Thyroid gland (tissue), 4 donors: Measurements from ENCODE around the gene ZBTB17.

Experiments
- CTCF ChIP-seq, 6 experiments: fragments of 200-600 bp in 3 of 6; fragments of 450-650 bp in 3 of 6; sonication (generic) in 3 of 6; IDR thresholded peaks; one replicate each; pipeline ENCODE4 v1.5.1; 2016 to 2019; ENCODE audit warnings: antibody characterized with exemption in 6 of 6, mild to moderate bottlenecking in 2 of 6, inconsistent platforms in 1 of 6, moderate library complexity in 1 of 6
- POLR2A ChIP-seq, 2 donors: fragments of 450-650 bp; IDR thresholded peaks; one replicate each; pipeline ENCODE4 v1.6.1; 2017; ENCODE audit warnings: antibody characterized with exemption in 2 of 2, mild to moderate bottlenecking in 2 of 2, moderate library complexity in 1 of 2

DNA sequence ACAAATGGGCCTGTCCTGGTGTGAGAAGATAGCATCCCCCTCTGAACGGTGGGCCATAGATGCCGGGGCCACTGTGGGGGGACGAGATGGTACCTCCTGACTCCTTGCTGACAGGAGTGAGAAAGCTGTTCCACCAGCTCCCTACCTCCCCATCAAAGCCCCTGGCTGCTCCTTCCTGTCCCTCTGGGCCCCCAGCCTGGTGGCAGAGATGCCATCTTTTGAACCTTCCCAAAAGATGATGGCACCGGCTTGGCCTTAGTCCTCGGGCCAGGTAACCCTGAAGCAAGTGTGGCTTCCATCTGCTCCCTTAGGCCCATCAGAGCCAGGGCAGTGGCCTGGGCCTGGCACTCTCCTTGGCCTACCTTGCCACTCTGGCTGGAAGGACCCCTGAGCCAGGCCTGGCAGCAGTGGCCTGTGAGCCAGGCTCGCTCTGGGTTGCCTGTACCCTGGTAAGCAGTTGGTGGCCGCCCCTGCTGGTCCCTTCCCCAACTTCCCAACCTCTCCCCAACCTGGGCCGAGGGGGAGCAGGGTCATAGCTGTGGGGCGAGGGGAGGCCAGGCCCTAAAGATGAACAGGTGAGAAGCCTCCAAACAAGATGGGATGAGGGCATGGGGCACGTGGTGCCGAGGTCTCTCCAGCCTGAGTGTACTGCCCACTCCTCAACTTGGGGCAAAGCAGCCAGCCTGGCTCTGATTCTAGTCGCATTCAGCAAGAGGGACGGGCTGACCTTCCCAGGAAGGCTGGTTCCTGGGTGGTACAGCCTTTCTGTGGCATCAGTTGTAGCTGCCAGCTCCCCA is 34.7 kb downstream of the ZBTB17 start:
- TF ChIP-seq CTCF (IDR thresholded peaks at IDR 0.05) (no peak), POLR2A (IDR thresholded peaks at IDR 0.05) (no peak)
